GM12891 (cell line): Measurements from ENCODE around the gene SECTM1.

Experiments used
- DNase-seq: peaks from one replicate; pipeline ENCODE4 v3.0.0; 2011; ENCODE audit warnings: low spot score; ENCODE audit not compliant: insufficient read length
- FAIRE-seq: peaks from 2 replicates; lab custom pipeline; 2011; peaks lifted over from hg19 to GRCh38; lab: Jason Lieb, UNC
- PAX5 ChIP-seq: IDR thresholded peaks from 2 replicates; pipeline ENCODE4 v1.6.1; 2011; ENCODE audit warnings: low read length, moderate library complexity, mild to moderate bottlenecking; ENCODE audit not compliant: insufficient read depth, severe bottlenecking
- POLR2A ChIP-seq: IDR thresholded peaks from 2 replicates; pipeline ENCODE4 v1.6.1; 2011; ENCODE audit warnings: low read depth, low read length, control low read depth
- POLR2AphosphoS5 ChIP-seq: IDR thresholded peaks from 2 replicates; pipeline ENCODE4 v1.6.1; 2011; ENCODE audit warnings: low read depth, low read length, control low read depth
- POU2F2 ChIP-seq: IDR thresholded peaks from 2 replicates; pipeline ENCODE4 v1.6.1; 2011; ENCODE audit warnings: low read depth, mild to moderate bottlenecking, control low read depth, low read length, moderate library complexity
- SPI1 ChIP-seq: IDR thresholded peaks from 2 replicates; pipeline ENCODE4 v1.6.1; 2011; ENCODE audit warnings: low read depth, low read length, control low read depth
- TAF1 ChIP-seq: IDR thresholded peaks from 2 replicates; pipeline ENCODE4 v1.6.1; 2011; ENCODE audit warnings: low read depth, low read length, control low read depth

Gene SECTM1

DNA sequence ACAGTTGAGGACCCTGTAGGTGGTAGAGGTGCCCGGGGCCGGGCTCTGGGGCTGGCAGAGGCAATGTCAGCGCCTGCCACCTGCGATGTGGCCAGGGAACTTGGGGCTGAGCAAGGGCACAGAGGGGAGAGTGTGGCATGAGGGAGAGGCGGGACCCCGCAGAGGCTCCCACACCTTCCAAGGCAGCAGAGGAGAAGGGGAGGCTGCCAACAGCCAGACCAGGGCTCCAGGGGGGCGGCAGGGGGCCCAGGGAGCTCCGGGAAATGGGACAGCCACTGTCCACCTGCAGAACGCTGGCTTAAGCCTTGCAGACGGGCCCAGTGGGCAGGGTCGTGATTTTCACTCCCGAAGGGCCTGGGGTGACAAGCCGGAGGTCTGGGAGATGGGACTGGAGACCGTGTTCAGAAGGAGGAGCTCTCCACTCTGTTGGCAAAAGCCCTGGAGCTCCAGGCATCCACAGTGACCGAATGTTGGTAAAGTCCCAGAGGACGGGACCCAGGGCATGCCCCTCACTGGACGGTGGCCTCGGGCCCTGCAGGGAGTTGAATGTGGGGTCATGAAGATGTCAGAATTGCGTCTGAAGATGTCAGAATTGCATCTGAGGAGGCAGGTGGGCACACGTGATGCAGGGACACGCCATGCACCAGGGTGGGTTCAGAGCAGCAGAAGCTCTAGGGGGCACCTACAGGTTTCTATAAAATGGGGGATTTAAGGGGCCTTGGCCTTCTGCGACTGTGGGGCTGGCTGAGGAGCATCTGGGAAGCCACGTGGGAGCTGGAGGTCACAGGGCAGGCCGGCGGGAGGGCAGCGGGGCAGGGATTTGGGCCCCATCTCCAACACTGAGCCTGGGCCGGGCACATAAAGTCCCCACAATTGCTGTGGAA lies 34.8 kb downstream of the SECTM1 start:
- FAIRE-seq = no peak
- no peak for TF ChIP-seq TAF1
- TF ChIP-seq POLR2AphosphoS5 = no peak
- no peak for TF ChIP-seq PAX5
- no peak for TF ChIP-seq POLR2A
- TF ChIP-seq SPI1 = no peak
- TF ChIP-seq POU2F2 = no peak

DNA sequence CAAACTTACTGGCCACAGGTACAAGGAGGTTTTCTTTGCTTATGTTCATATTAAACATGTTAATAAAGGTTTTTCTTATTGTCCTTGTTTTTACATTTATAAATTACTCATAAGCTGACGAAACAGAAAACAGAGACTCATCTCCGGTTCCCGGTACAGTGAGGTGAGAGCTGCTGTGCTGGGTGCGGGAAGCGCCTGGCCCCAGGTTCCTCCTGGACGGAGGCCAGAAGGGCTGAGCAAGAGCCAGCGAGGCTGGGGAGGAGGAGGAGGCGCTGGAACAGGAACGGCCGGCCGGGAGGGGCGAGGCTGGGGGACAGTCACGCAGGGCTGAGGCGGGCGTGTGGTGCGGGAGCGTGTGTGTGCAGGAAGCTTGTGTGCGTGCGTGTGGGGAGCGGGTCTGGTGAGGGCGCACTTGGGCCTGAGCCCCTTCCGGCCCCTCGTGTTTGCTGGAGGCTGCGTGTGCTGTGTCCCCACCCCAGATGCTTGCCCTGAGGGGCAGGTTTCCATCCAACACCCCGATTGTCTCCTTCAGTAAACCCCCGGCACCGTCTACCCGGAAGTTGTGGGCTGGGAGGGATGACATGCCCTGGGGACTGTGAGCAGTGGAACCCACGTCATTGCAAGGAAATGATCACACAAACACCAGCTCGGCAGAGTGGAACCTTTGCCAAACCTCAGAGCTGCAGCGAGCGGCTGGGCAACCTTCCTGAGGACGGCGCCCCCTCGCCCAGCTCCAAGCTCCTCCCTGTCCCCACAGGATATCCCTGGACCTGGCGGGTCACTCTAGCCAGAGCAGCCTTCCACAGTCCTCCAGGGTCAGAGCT lies 35.6 kb downstream of the SECTM1 start:
- DNase-seq (peak; percentile 83), FAIRE-seq (peak; percentile 93)
- TF ChIP-seq POLR2A (peak; percentile 78), SPI1 (no peak), PAX5 (peak; percentile 86), POLR2AphosphoS5 (peak; percentile 87), POU2F2 (peak; percentile 68; the same call in 1 of the 2 replicates), TAF1 (peak; percentile 68; the same call in 1 of the 2 replicates)

More for the DNA sequence above, 34.8 kb downstream of the SECTM1 start:
- DNase-seq = no peak

- peak; percentile 81 for FAIRE-seq
- TF ChIP-seq PAX5 (no peak), SPI1 (no peak), TAF1 (no peak; the same call in 1 of the 2 replicates), POU2F2 (no peak), POLR2AphosphoS5 (no peak), POLR2A (no peak)
- DNase-seq = no peak
Observed at GRCh38 chr17:82297280-82297713, 36.3 kb downstream of the SECTM1 start.

GRCh38 chr17:82296511-82297279 lies 36.9 kb downstream of the SECTM1 start:
- DNase-seq (no peak), FAIRE-seq (peak; percentile 13)

GRCh38 chr17:82295472-82295814 lies 38.1 kb downstream of the SECTM1 start:
- FAIRE-seq (no peak), DNase-seq (no peak)
- TF ChIP-seq SPI1 = no peak
- no peak for TF ChIP-seq PAX5
- no peak for TF ChIP-seq POLR2AphosphoS5
- no peak for TF ChIP-seq POLR2A
- TF ChIP-seq POU2F2 = no peak
- no peak for TF ChIP-seq TAF1

More at GRCh38 chr17:82296511-82297279, 36.9 kb downstream of the SECTM1 start:
- TF ChIP-seq POLR2AphosphoS5 (no peak), SPI1 (no peak), POU2F2 (no peak), PAX5 (no peak), POLR2A (no peak), TAF1 (no peak)

- no peak for TF ChIP-seq PAX5
- no peak for TF ChIP-seq SPI1
- 0 out of 2 replicates have a peak, but pooled peaks have one; percentile 9 for TF ChIP-seq POLR2A
- TF ChIP-seq TAF1 = no peak
- 0 out of 2 replicates have a peak, but pooled peaks have one; percentile 7 for TF ChIP-seq POLR2AphosphoS5
- no peak for TF ChIP-seq POU2F2
- FAIRE-seq = no peak
- DNase-seq = no peak
Observed at GRCh38 chr17:82294064-82294773, 39.3 kb downstream of the SECTM1 start.

GRCh38 chr17:82292251-82293154 lies 41.1 kb downstream of the SECTM1 start:
- FAIRE-seq = peak; percentile 95

More at GRCh38 chr17:82292251-82293154, 41.1 kb downstream of the SECTM1 start:
- peak; percentile 99 for DNase-seq
- TF ChIP-seq TAF1 = peak; percentile 68; the same call in 1 of the 2 replicates
- peak; percentile 16 for TF ChIP-seq PAX5
- no peak for TF ChIP-seq POU2F2
- no peak for TF ChIP-seq SPI1
- peak; percentile 90 for TF ChIP-seq POLR2A
- peak; percentile 89 for TF ChIP-seq POLR2AphosphoS5
